Tibial artery (tissue), 4 donors: ENCODE measurements around the gene GASK1B.

Source experiments
- DNase-seq, 2 donors: peaks; one replicate each; pipeline ENCODE4 v3.0.0-alpha.2; 2019
- H3K27ac ChIP-seq, 2 donors: fragments of 200-600 bp; sonication (generic) in 1 of 2; 1 replicate in 1 of 2; 2 replicates in 1 of 2; pipeline ENCODE4 v1.5.1; 2018 to 2019; ENCODE audit warnings: mild to moderate bottlenecking in 1 of 2
- H3K27me3 ChIP-seq, 2 donors: fragments of 200-600 bp; sonication (generic) in 1 of 2; one replicate each; pipeline versions ENCODE4 v1.5.1 to v1.6.0; 2016 to 2019
- H3K36me3 ChIP-seq, 3 donors: fragments of 200-600 bp; sonication (generic) in 2 of 3; one replicate each; pipeline ENCODE4 v1.5.1; 2016 to 2019; ENCODE audit warnings: mild to moderate bottlenecking in 2 of 3
- H3K4me1 ChIP-seq, 4 donors: fragments of 200-600 bp; sonication (generic) in 2 of 4; 1 replicate in 3 of 4; 2 replicates in 1 of 4; pipeline ENCODE4 v1.5.1; 2016 to 2019
- H3K4me3 ChIP-seq, 2 donors: fragments of 200-600 bp; sonication (generic) in 1 of 2; 1 replicate in 1 of 2; 2 replicates in 1 of 2; pipeline ENCODE4 v1.5.1; 2018 to 2019; ENCODE audit warnings: mild to moderate bottlenecking in 2 of 2
- H3K9me3 ChIP-seq, 3 donors: fragments of 200-600 bp; sonication (generic) in 1 of 3; one replicate each; pipeline ENCODE4 v1.5.1; 2016 to 2019
- CTCF ChIP-seq, 2 experiments: fragments of 200-600 bp in 1 of 2; fragments of 450-650 bp in 1 of 2; IDR thresholded peaks; one replicate each; pipeline ENCODE4 v1.5.1; 2017 to 2019; ENCODE audit warnings: antibody characterized with exemption in 2 of 2, mild to moderate bottlenecking in 1 of 2, moderate library complexity in 1 of 2
- intact Hi-C: fragments of 100-400 bp; cut with DNase I; formaldehyde crosslinking; loops from one replicate; pipeline ENCODE4 v1.15.0; 2023; ENCODE audit warnings: low total_unique reads

Gene GASK1B

DNA sequence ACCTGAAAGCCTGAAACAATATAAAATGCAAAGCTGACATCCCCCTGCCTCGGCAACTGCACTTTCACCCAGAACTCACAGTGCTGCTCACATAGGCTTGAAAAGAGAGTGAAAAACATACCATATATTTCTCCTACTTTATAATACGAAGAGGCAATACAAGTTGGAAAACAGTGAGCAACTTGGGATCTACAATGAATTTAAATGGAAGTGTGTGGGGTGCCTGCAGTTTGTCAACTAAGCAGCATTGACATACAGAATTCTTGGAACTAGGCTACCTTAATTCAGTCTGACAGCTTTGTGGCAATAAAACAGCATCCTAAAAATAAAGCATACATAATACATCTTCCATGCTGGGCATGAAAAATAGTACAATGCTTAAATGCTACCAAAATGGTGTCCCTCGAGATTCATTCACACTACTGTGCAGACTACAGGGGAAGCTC lies 8.0 kb downstream of the GASK1B start:
- peaks cover 0 to 86% (median 23%) of the 10 kb centered on the region in 4 donors for H3K4me1 ChIP-seq
- H3K4me3 ChIP-seq = peak overlapping the region; percentile 54 to 57
- H3K27ac ChIP-seq = peak overlapping the region; percentile 87 to 89

DNA sequence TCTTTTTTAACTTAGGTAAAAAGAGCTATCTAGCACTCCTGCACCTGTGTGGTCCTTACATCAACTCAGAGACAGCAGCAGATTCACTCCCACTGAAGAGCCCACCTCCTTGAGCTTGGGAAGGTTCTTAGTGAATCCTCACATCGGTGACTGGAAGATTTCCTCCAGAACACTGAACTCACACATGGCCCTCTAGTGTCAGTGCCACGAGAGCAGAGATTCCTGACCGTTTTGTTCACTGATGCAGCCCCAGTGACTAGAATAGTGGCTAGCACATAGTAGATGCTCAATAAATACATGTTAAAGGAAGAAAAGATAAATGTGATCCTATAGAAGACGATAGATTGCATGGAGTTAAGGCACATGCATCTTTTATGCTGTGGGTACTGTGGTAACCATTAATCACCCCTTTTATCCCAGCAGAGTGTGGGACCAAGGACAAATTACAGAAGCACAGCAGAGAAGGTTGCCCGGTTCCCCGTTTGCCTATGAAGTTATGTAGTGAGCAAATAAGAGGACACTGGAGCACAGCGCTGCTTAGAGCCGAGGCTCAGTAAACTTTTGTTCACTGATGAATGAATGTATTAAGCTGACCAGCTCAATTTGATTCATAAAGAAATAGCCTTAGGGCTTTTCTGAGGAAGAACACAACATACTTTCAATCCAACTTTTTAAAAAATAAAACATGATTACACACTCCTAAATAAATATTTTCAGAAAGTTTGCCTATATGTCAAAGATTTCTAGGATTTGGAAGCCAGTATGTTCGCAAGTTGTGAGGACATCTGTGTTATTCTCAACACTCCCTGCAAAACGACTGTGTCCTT lies 8.7 kb downstream of the GASK1B start:
- H3K36me3 ChIP-seq = no peaks in the 10 kb centered on the region
- no peaks in the 10 kb centered on the region for H3K9me3 ChIP-seq
- no peaks in the 10 kb centered on the region for H3K27me3 ChIP-seq
- no peak for DNase-seq
- peaks cover 0 to 88% (median 26%) of the 10 kb centered on the region in 4 donors for H3K4me1 ChIP-seq
- intact Hi-C loops = no loop called here
- H3K4me3 ChIP-seq = peak overlapping the region; percentile 54 to 57
- peak in 1 of 2 experiments; percentile 5 for TF ChIP-seq CTCF (IDR thresholded peaks at IDR 0.05)
- H3K27ac ChIP-seq = peak overlapping the region; percentile 64 to 87

More for the DNA sequence above, 8.0 kb downstream of the GASK1B start:
- Histone ChIP-seq H3K36me3 (no peaks in the 10 kb centered on the region), H3K9me3 (no peaks in the 10 kb centered on the region), H3K27me3 (no peaks in the 10 kb centered on the region)
- intact Hi-C loops = no loop called here
- DNase-seq = no peak
- TF ChIP-seq CTCF (IDR thresholded peaks at IDR 0.05) = no peak

DNA sequence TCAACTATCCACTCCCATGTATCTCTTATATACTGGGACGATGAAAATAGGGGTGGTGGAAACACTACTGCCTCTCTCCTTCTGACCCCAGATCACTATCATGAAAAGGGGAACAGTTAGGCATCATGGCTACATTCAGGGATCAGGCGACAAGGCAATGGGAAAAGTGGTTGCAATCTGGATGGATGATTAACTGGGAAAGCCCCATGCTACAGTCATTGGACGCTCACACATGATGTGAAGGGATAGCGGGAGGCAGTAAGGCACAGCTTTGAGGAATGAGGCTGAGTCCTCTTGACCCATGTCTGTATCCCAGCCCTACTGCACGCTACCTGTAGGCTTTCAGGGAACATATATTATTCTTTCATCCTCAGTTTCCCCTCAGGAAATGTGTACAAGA lies 10.2 kb downstream of the GASK1B start:
- no peak for TF ChIP-seq CTCF (IDR thresholded peaks at IDR 0.05)
- no peaks in the 10 kb centered on the region for H3K27me3 ChIP-seq
- peaks cover 0 to 89% (median 28%) of the 10 kb centered on the region in 4 donors for H3K4me1 ChIP-seq
- peak overlapping the region; percentile 64 to 87 for H3K27ac ChIP-seq
- no peak for DNase-seq
- no peaks in the 10 kb centered on the region for H3K36me3 ChIP-seq
- intact Hi-C loops = no loop called here
- H3K4me3 ChIP-seq = no peak overlapping the region
- H3K9me3 ChIP-seq = no peaks in the 10 kb centered on the region

DNA sequence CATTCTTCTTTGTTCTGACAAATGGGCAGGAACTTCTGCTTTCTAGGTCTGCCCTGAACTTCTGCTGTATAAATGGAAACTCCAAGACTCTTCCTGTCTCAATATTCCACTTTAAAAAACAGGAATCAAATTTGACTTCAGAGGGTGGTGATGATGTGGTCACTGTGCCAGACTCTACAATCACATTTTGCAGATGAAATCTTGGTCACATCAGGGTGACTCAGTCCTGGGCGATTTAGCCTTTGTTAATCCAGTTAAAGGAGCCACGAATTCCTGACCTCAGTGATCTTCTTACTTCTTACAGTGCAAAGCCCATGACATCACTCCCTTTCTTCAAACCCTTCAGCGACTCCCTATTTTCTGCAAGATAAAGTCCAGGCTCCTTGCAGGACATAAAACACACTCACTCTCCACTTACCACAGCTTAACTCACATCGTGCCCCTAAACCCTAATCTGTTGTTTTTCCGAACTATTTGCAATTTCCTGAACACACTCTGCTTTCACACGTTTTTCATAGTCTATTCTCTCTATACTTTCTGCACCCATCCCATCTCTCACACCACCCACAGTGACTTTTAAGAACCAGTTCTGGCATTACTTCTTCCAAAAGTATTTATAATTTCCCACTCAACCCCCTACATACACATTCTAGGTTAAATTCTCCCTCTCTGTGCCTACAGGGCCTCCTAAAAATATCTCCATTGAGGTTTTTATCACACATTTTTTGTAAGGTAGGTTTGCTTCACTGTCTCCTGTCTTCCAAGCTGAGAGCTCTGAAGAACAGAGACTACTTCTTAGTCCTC lies 11.1 kb downstream of the GASK1B start:
- Histone ChIP-seq H3K4me1 (peaks cover 0 to 90% (median 28%) of the 10 kb centered on the region in 4 donors), H3K36me3 (no peaks in the 10 kb centered on the region), H3K4me3 (peak overlapping the region in 1 of 2 donors; percentile 12), H3K27ac (peak overlapping the region; percentile 64 to 87), H3K9me3 (no peaks in the 10 kb centered on the region), H3K27me3 (no peaks in the 10 kb centered on the region)
- intact Hi-C loops = no loop called here
- TF ChIP-seq CTCF (IDR thresholded peaks at IDR 0.05) = no peak
- DNase-seq = peak in 1 of 2 donors; percentile 56

- H3K36me3 ChIP-seq = peaks cover 3 to 7% (median 5%) of the 10 kb centered on the region in 3 donors
- TF ChIP-seq CTCF (IDR thresholded peaks at IDR 0.05) = no peak
- H3K27ac ChIP-seq = peak overlapping the region; percentile 64 to 87
- intact Hi-C loops = no loop called here
- H3K27me3 ChIP-seq = no peaks in the 10 kb centered on the region
- no peaks in the 10 kb centered on the region for H3K9me3 ChIP-seq
- H3K4me1 ChIP-seq = peaks cover 0 to 88% (median 26%) of the 10 kb centered on the region in 4 donors
- DNase-seq = no peak
- H3K4me3 ChIP-seq = no peak overlapping the region
These were observed 13.1 kb downstream of the GASK1B start for GRCh38 chr4:158159718-158160094.
